ENCODE measurements around the gene SLC3A2. TPM values are rescaled to one million over a fixed set of nuclear protein-coding genes. Genes with fewer than 3 reads are reported as not detected.

The SLC3A2 gene
- total RNA-seq, 4 donors from 2014 or later, result 108 to 148 (median 133) TPM

GRCh38 chr11:62897311-62897710, 16.6 kb downstream of the SLC3A2 start:
- no peaks in the 10 kb centered on the region for H3K4me1 ChIP-seq
- WGBS, 2 donors, result 34 to 40% methylated on average over 2 of the region's 2 CpGs
- no peak overlapping the region for H3K4me3 ChIP-seq
- no peak for DNase-seq (ENCODE audit: low spot score in 2 of 2)
- no peaks in the 10 kb centered on the region for H3K27me3 ChIP-seq
- no peaks in the 10 kb centered on the region for H3K36me3 ChIP-seq
- H3K9me3 ChIP-seq, result no peaks in the 10 kb centered on the region
- TF ChIP-seq POLR2A (IDR thresholded peaks at IDR 0.05) (no peak), CTCF (IDR thresholded peaks at IDR 0.05) (no peak), EP300 (IDR thresholded peaks at IDR 0.05) (no peak)
- H3K27ac ChIP-seq, result no peak overlapping the region

GRCh38 chr11:62898027-62898426, 17.3 kb downstream of the SLC3A2 start:
- H3K36me3 ChIP-seq, result no peaks in the 10 kb centered on the region
- no peak overlapping the region for H3K27ac ChIP-seq
- no peak overlapping the region for H3K4me3 ChIP-seq
- H3K9me3 ChIP-seq, result no peaks in the 10 kb centered on the region
- no peak for DNase-seq (ENCODE audit: low spot score in 2 of 2)
- no peak for TF ChIP-seq POLR2A (IDR thresholded peaks at IDR 0.05)
- no peak for TF ChIP-seq EP300 (IDR thresholded peaks at IDR 0.05)
- TF ChIP-seq CTCF (IDR thresholded peaks at IDR 0.05), result no peak
- H3K4me1 ChIP-seq, result no peaks in the 10 kb centered on the region
- no peaks in the 10 kb centered on the region for H3K27me3 ChIP-seq

- H3K27me3 ChIP-seq, result no peaks in the 10 kb centered on the region
- DNase-seq (ENCODE audit: low spot score in 2 of 2), result no peak
- 23% methylated on average over 1 of the region's 1 CpG for WGBS, 2 donors
- no peaks in the 10 kb centered on the region for H3K36me3 ChIP-seq
- no peak for TF ChIP-seq POLR2A (IDR thresholded peaks at IDR 0.05)
- TF ChIP-seq CTCF (IDR thresholded peaks at IDR 0.05), result no peak
- TF ChIP-seq EP300 (IDR thresholded peaks at IDR 0.05), result no peak
- H3K9me3 ChIP-seq, result no peaks in the 10 kb centered on the region
- H3K4me1 ChIP-seq, result peaks cover 0 to 6% (median 3%) of the 10 kb centered on the region in 4 donors
- H3K27ac ChIP-seq, result no peak overlapping the region
- no peak overlapping the region for H3K4me3 ChIP-seq
Measured at GRCh38 chr11:62902932-62903331, 22.2 kb downstream of the SLC3A2 start.

- 28 to 36% methylated on average over 3 of the region's 3 CpGs for WGBS, 2 donors
- no peaks in the 10 kb centered on the region for H3K36me3 ChIP-seq
- H3K27ac ChIP-seq, result no peak overlapping the region
- H3K4me1 ChIP-seq, result peaks cover 0 to 20% (median 11%) of the 10 kb centered on the region in 4 donors
- H3K4me3 ChIP-seq, result no peak overlapping the region
- H3K27me3 ChIP-seq, result no peaks in the 10 kb centered on the region
- H3K9me3 ChIP-seq, result no peaks in the 10 kb centered on the region
- TF ChIP-seq POLR2A (IDR thresholded peaks at IDR 0.05) (no peak), CTCF (IDR thresholded peaks at IDR 0.05) (no peak), EP300 (IDR thresholded peaks at IDR 0.05) (no peak)
- DNase-seq (ENCODE audit: low spot score in 2 of 2), result no peak
Measured at GRCh38 chr11:62905296-62905695, 24.6 kb downstream of the SLC3A2 start.

GRCh38 chr11:62905927-62906531, 25.3 kb downstream of the SLC3A2 start:
- H3K27me3 ChIP-seq, result no peaks in the 10 kb centered on the region
- DNase-seq (ENCODE audit: low spot score in 2 of 2), result peak; percentile 70 to 87
- H3K9me3 ChIP-seq, result no peaks in the 10 kb centered on the region
- peaks cover 0 to 20% (median 11%) of the 10 kb centered on the region in 4 donors for H3K4me1 ChIP-seq
- H3K36me3 ChIP-seq, result no peaks in the 10 kb centered on the region
- TF ChIP-seq EP300 (IDR thresholded peaks at IDR 0.05) (no peak), CTCF (IDR thresholded peaks at IDR 0.05) (peak; percentile 94 to 99 (median 97))
- 12 to 16% methylated on average over 14 of the region's 14 CpGs for WGBS, 2 donors
- no peak overlapping the region for H3K27ac ChIP-seq
- no peak overlapping the region for H3K4me3 ChIP-seq
